ENCODE data around the gene GATA2.

Gene GATA2

GRCh38 chr3:128472449-128473179 lies 20.4 kb downstream of the GATA2 start:
- no peak for DNase-seq

GRCh38 chr3:128471720-128472119 lies 21.3 kb downstream of the GATA2 start:
- no peak for DNase-seq

GRCh38 chr3:128471110-128471509 lies 21.9 kb downstream of the GATA2 start:
- no peak for DNase-seq

- no peak for DNase-seq
These were observed 22.7 kb downstream of the GATA2 start for GRCh38 chr3:128470134-128470899.

GRCh38 chr3:128469556-128469955 lies 23.4 kb downstream of the GATA2 start:
- no peak for DNase-seq

- DNase-seq, result no peak
These were observed 24.0 kb downstream of the GATA2 start for GRCh38 chr3:128468791-128469527.

- DNase-seq, result no peak
These were observed 24.7 kb downstream of the GATA2 start for GRCh38 chr3:128468285-128468790.

GRCh38 chr3:128466840-128467541 lies 26.0 kb downstream of the GATA2 start, which contains the start of gene DNAJB8:
TSS of gene DNAJB8 (minus strand) at chr3:128466890. CDS start at chr3:128463245, 3,645 bp downstream.
- DNase-seq, result no peak

GRCh38 chr3:128464702-128465101 lies 28.3 kb downstream of the GATA2 start:
- no peak for DNase-seq

- no peak for DNase-seq
These were observed 28.8 kb downstream of the GATA2 start for GRCh38 chr3:128464188-128464587.

- DNase-seq, result no peak
These were observed 29.2 kb downstream of the GATA2 start for GRCh38 chr3:128463771-128464170.

GRCh38 chr3:128463354-128463753 lies 29.6 kb downstream of the GATA2 start:
- no peak for DNase-seq

- no peak for DNase-seq
These were observed 30.1 kb downstream of the GATA2 start for GRCh38 chr3:128462931-128463330.

- DNase-seq, result no peak
These were observed 30.6 kb downstream of the GATA2 start for GRCh38 chr3:128462341-128462910.

GRCh38 chr3:128461731-128462130 lies 31.3 kb downstream of the GATA2 start:
- DNase-seq, result no peak

- DNase-seq, result no peak
These were observed 33.6 kb downstream of the GATA2 start for GRCh38 chr3:128459461-128459820.

GRCh38 chr3:128458746-128459460 lies 34.1 kb downstream of the GATA2 start:
- no peak for DNase-seq

GRCh38 chr3:128457937-128458336 lies 35.1 kb downstream of the GATA2 start:
- no peak for DNase-seq

GRCh38 chr3:128456776-128457715 lies 36.0 kb downstream of the GATA2 start:
- DNase-seq, result no peak
